Mesenchymal stem cell (in vitro differentiated cells and primary cell): Measurements from ENCODE around the gene RTKN.
"Not testable (repeated sequence)": the region's sequence is repeated elsewhere in the genome, so short reads cannot be mapped to it uniquely, and the experiment has no call there.

Experiments used
- DNase-seq: peaks from one replicate; pipeline ENCODE4 v3.0.0-alpha.2; 2013
- H2AFZ ChIP-seq: one replicate; pipeline ENCODE4 v1.6.1; 2013; ENCODE audit warnings: low read depth, mild to moderate bottlenecking, control low read depth, inconsistent platforms, low read length, moderate library complexity
- H2AK5ac ChIP-seq: 2 replicates; pipeline ENCODE4 v1.6.1; 2013; ENCODE audit warnings: low read length, moderate library complexity, mild to moderate bottlenecking, inconsistent platforms; ENCODE audit not compliant: severe bottlenecking
- H2BK120ac ChIP-seq: one replicate; pipeline ENCODE4 v1.6.1; 2013; ENCODE audit warnings: low read depth, mild to moderate bottlenecking, inconsistent platforms, low read length, moderate library complexity
- H2BK12ac ChIP-seq, 2 experiments: one replicate each; pipeline ENCODE4 v1.6.1; 2013; ENCODE audit warnings: inconsistent platforms in 2 of 2, low read length in 2 of 2, mild to moderate bottlenecking in 2 of 2, moderate library complexity in 2 of 2, control low read depth in 1 of 2
- H2BK15ac ChIP-seq: one replicate; pipeline ENCODE4 v1.6.1; 2013; ENCODE audit warnings: mild to moderate bottlenecking, low read depth, inconsistent platforms; ENCODE audit not compliant: poor library complexity, severe bottlenecking
- H2BK5ac ChIP-seq: 2 replicates; pipeline ENCODE4 v1.6.1; 2013; ENCODE audit warnings: low read depth, mild to moderate bottlenecking, low read length, control low read depth, inconsistent platforms; ENCODE audit not compliant: poor library complexity, severe bottlenecking
- H3K14ac ChIP-seq, 2 experiments: one replicate each; pipeline ENCODE4 v1.6.1; 2013; ENCODE audit warnings: inconsistent platforms in 2 of 2, low read length in 2 of 2, control low read depth in 1 of 2, mild to moderate bottlenecking in 1 of 2, moderate library complexity in 1 of 2
- H3K18ac ChIP-seq, 2 experiments: one replicate each; pipeline ENCODE4 v1.6.1; 2013; ENCODE audit warnings: inconsistent platforms in 2 of 2, low read length in 2 of 2, control low read depth in 1 of 2, low read depth in 1 of 2, mild to moderate bottlenecking in 1 of 2
- H3K23ac ChIP-seq, 2 experiments: one replicate each; pipeline ENCODE4 v1.6.1; 2013; ENCODE audit warnings: inconsistent platforms in 2 of 2, low read length in 2 of 2, mild to moderate bottlenecking in 2 of 2, moderate library complexity in 2 of 2, control low read depth in 1 of 2
- H3K27ac ChIP-seq: 2 replicates; pipeline ENCODE4 v1.5.1; 2013; ENCODE audit warnings: mild to moderate bottlenecking, moderate library complexity, low read length, control low read depth, inconsistent platforms; ENCODE audit not compliant: poor library complexity, severe bottlenecking
- H3K27me3 ChIP-seq, 2 experiments: 2 replicates each; pipeline versions ENCODE4 v1.6.1 to v1.7.0; 2013; ENCODE audit warnings: low read length in 2 of 2, mild to moderate bottlenecking in 2 of 2, moderate library complexity in 2 of 2, control low read depth in 1 of 2, inconsistent platforms in 1 of 2; ENCODE audit not compliant: control insufficient read depth in 1 of 2, insufficient read depth in 1 of 2
- H3K36me3 ChIP-seq, 2 experiments: 2 replicates each; pipeline versions ENCODE4 v1.6.1 to v1.7.0; 2013; ENCODE audit warnings: low read length in 2 of 2, control low read depth in 1 of 2, inconsistent platforms in 1 of 2, low read depth in 1 of 2, mild to moderate bottlenecking in 1 of 2; ENCODE audit not compliant: insufficient read depth in 2 of 2, control insufficient read depth in 1 of 2
- H3K4ac ChIP-seq, 2 experiments: one replicate each; pipeline ENCODE4 v1.6.1; 2013; ENCODE audit warnings: inconsistent platforms in 2 of 2, low read length in 2 of 2, mild to moderate bottlenecking in 2 of 2, moderate library complexity in 2 of 2, control low read depth in 1 of 2, low read depth in 1 of 2
- H3K4me1 ChIP-seq: 2 replicates; pipeline ENCODE4 v1.6.1; 2013; ENCODE audit warnings: low read depth, low read length, control low read depth; ENCODE audit not compliant: control insufficient read depth, insufficient read depth
- H3K4me2 ChIP-seq: 2 replicates; pipeline ENCODE4 v1.6.1; 2013; ENCODE audit warnings: low read length, mild to moderate bottlenecking, inconsistent platforms; ENCODE audit not compliant: poor library complexity, severe bottlenecking
- H3K4me3 ChIP-seq, 2 experiments: 2 replicates each; pipeline versions ENCODE4 v1.5.1 to v1.7.0; 2013; ENCODE audit warnings: low read length in 2 of 2, mild to moderate bottlenecking in 2 of 2, control low read depth in 1 of 2, low read depth in 1 of 2; ENCODE audit not compliant: insufficient read depth in 1 of 2
- H3K79me1 ChIP-seq: replicated peaks from 2 replicates; pipeline ENCODE4 v1.6.1; 2013; ENCODE audit warnings: mild to moderate bottlenecking, control low read depth, low read length, inconsistent platforms; ENCODE audit not compliant: poor library complexity, severe bottlenecking
- H3K9ac ChIP-seq: 2 replicates; pipeline ENCODE4 v1.7.0; 2013; ENCODE audit warnings: mild to moderate bottlenecking, low read length, moderate library complexity
- H3K9me3 ChIP-seq: 2 replicates; pipeline ENCODE4 v1.7.0; 2013; ENCODE audit warnings: mild to moderate bottlenecking, low read length; ENCODE audit not compliant: control insufficient read depth
- H4K8ac ChIP-seq: one replicate; pipeline ENCODE4 v1.6.1; 2013; ENCODE audit warnings: inconsistent platforms, mild to moderate bottlenecking, low read length, moderate library complexity
- H4K91ac ChIP-seq: one replicate; pipeline ENCODE4 v1.6.1; 2013; ENCODE audit warnings: mild to moderate bottlenecking, low read length, inconsistent platforms
- WGBS: methylation state at CpG from one replicate; pipeline ENCODE4 v1.1.7; 2013; ENCODE audit warnings: mixed read lengths; 5-methylcytosine and 5-hydroxymethylcytosine counted together

Gene RTKN

DNA sequence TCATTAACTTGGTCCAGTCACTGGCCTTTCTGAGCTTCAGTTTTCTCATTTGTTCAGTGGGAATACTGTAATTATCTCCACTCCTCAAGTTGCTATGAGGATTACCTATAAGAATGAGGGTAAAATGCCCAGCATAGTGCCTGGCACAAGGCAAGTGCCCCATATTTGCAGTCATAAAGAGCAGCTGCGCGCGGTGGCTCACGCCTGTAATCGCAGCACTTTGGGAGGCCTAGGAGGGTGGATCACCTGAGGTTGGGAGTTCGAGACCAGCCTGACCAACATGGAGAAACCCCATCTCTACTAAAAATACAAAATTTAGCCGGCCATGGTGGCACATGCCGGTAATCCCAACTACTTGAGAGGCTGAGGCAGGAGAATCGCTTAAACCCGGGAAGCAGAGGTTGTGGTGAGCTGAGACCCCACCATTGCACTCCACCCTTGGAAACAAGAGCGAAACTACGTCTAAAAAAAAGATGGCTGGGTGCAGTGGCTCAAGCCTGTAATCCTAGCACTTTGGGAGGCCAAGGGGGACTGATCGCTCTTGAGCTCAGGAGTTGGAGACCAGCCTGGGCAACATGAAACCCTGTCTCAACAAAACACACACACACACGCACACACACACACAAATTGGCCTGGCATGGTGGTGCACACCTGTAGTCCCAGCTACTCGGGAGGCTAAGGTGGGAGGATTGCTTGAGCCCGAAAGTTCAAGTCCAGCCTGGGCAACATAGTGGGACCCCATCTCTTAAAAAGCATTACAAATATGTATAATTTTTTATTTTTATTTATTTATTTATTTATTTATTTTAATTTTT lies 953 bp upstream of the RTKN start:
- H2BK15ac ChIP-seq, H3K14ac ChIP-seq, DNase-seq, H4K8ac ChIP-seq, H3K9me3 ChIP-seq, H4K91ac ChIP-seq, H2BK120ac ChIP-seq, H2BK5ac ChIP-seq, H2AFZ ChIP-seq, H3K18ac ChIP-seq, H3K23ac ChIP-seq, H3K36me3 ChIP-seq, H3K4ac ChIP-seq, H3K27ac ChIP-seq, H2BK12ac ChIP-seq, H2AK5ac ChIP-seq: not testable (repeated sequence)
- WGBS = 93% methylated on average over 15 of the region's 16 CpGs
- peak overlapping the region; percentile 38 for H3K9ac ChIP-seq
- peaks cover 31% of the 10 kb centered on the region for H3K4me1 ChIP-seq
- H3K27me3 ChIP-seq = peaks cover 0 to 12% of the 10 kb centered on the region in 2 experiments
- H3K4me3 ChIP-seq = peak overlapping the region; percentile 56 to 62
- peaks cover 11% of the 10 kb centered on the region for H3K79me1 ChIP-seq
- H3K4me2 ChIP-seq = peak overlapping the region; percentile 82

DNA sequence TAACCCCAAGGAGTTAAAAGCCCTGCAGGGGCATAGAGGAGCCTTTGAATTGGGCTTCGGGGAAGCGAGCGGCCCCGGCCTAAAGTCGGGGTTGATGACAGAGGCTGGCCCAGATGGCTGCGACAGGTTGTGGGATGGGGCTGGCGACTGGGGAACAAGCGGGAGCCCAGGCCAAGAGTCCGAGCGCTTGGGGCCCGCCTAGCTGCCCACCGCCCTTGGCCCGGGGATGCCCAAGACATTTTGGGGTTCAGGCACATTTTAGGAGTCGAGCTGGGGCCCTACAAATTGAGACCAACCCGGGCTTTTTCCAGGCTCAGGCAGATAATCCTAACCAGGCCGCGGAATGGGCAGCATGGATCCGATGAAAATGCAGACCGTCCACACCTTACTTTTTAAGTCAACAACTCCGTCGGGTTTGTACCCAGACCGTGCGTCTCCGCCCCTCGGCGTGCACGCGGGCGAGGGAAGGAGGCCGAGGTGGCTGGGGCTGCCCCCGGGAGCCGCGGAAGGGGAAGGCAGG lies 507 bp downstream of the RTKN start:
- Histone ChIP-seq H3K4me2 (peak overlapping the region; percentile 82), H4K8ac (peak overlapping the region; percentile 91), H3K9ac (peak overlapping the region; percentile 88), H3K4ac (no peak overlapping the region), H2BK5ac (no peak overlapping the region), H3K36me3 (peaks cover 0 to 5% of the 10 kb centered on the region in 2 experiments), H3K27me3 (peaks cover 0 to 12% of the 10 kb centered on the region in 2 experiments), H3K27ac (peak overlapping the region; percentile 89), H2AFZ (no peak overlapping the region), H4K91ac (no peak overlapping the region), H3K18ac (peak overlapping the region; percentile 31 to 72), H2AK5ac (no peak overlapping the region), H3K23ac (no peak overlapping the region), H3K14ac (no peak overlapping the region), H2BK12ac (peak overlapping the region; percentile 49 to 70), H3K79me1 (peaks cover 20% of the 10 kb centered on the region), H2BK120ac (no peak overlapping the region), H3K4me3 (peak overlapping the region; percentile 56 to 84), H2BK15ac (peak overlapping the region; percentile 54), H3K4me1 (peaks cover 33% of the 10 kb centered on the region), H3K9me3 (no peaks in the 10 kb centered on the region)
- 11% methylated on average over 33 of the region's 33 CpGs for WGBS
- no peak for DNase-seq

- peak overlapping the region; percentile 88 for H3K9ac ChIP-seq
- peak overlapping the region; percentile 95 for H4K91ac ChIP-seq
- H3K4me3 ChIP-seq = peak overlapping the region; percentile 56 to 84
- H3K23ac ChIP-seq = peak overlapping the region in 1 of 2 experiments; percentile 2
- peak overlapping the region; percentile 78 to 95 for H3K18ac ChIP-seq
- H2BK5ac ChIP-seq = peak overlapping the region; percentile 24
- peaks cover 0 to 10% of the 10 kb centered on the region in 2 experiments for H3K36me3 ChIP-seq
- H2BK120ac ChIP-seq = peak overlapping the region; percentile 57
- peak overlapping the region; percentile 80 to 90 for H3K4ac ChIP-seq
- DNase-seq = peak; percentile 86
- peaks cover 25% of the 10 kb centered on the region for H3K79me1 ChIP-seq
- H2BK12ac ChIP-seq = peak overlapping the region; percentile 1 to 70
- H2AK5ac ChIP-seq = no peak overlapping the region
- peak overlapping the region; percentile 5 for H2BK15ac ChIP-seq
- peak overlapping the region; percentile 74 for H2AFZ ChIP-seq
- WGBS = 4% methylated on average over 39 of the region's 45 CpGs
- H3K27me3 ChIP-seq = peaks cover 0 to 12% of the 10 kb centered on the region in 2 experiments
- H3K27ac ChIP-seq = peak overlapping the region; percentile 89
- H3K4me1 ChIP-seq = peaks cover 33% of the 10 kb centered on the region
- H3K4me2 ChIP-seq = peak overlapping the region; percentile 82
- peak overlapping the region; percentile 91 for H4K8ac ChIP-seq
- H3K9me3 ChIP-seq = no peaks in the 10 kb centered on the region
- peak overlapping the region in 1 of 2 experiments; percentile 9 for H3K14ac ChIP-seq
Observed at GRCh38 chr2:74440378-74441169, 1.2 kb downstream of the RTKN start.
